ENCODE results near the gene TMEM231.
"Not testable (repeated sequence)": the region's sequence is repeated elsewhere in the genome, so short reads cannot be mapped to it uniquely, and the experiment has no call there.

The TMEM231 gene

GRCh38 chr16:75550211-75550662, 5.8 kb downstream of the TMEM231 start:
- no peak for TF ChIP-seq CTCF (IDR thresholded peaks at IDR 0.05)
- DNase-seq: no peak
- Mint-ChIP-seq H3K27me3 (ENCODE audit: low read depth, poor library complexity) (no peaks in the 10 kb centered on the region), H3K4me3 (no peak overlapping the region), H3K27ac (no peak overlapping the region), H3K36me3 (ENCODE audit: low read depth) (peaks cover 1% of the 10 kb centered on the region), H3K9me3 (no peaks in the 10 kb centered on the region), H3K4me1 (peaks cover 14% of the 10 kb centered on the region)

- H3K36me3 Mint-ChIP-seq (ENCODE audit: low read depth): peaks cover 15% of the 10 kb centered on the region
- H3K4me1 Mint-ChIP-seq; H3K27ac Mint-ChIP-seq; H3K27me3 Mint-ChIP-seq (ENCODE audit: low read depth, poor library complexity); H3K9me3 Mint-ChIP-seq; H3K4me3 Mint-ChIP-seq; DNase-seq: not testable (repeated sequence)
Observed at GRCh38 chr16:75548456-75548855, 7.6 kb downstream of the TMEM231 start.

- TF ChIP-seq CTCF (IDR thresholded peaks at IDR 0.05): no peak
- Mint-ChIP-seq H3K9me3 (no peaks in the 10 kb centered on the region), H3K27ac (no peak overlapping the region), H3K4me1 (no peaks in the 10 kb centered on the region), H3K4me3 (no peak overlapping the region), H3K27me3 (ENCODE audit: low read depth, poor library complexity) (no peaks in the 10 kb centered on the region), H3K36me3 (ENCODE audit: low read depth) (peaks cover 25% of the 10 kb centered on the region)
- DNase-seq: no peak
Observed at GRCh38 chr16:75546293-75546692, 9.8 kb downstream of the TMEM231 start.

GRCh38 chr16:75545879-75546278, 10.2 kb downstream of the TMEM231 start:
- H3K36me3 Mint-ChIP-seq (ENCODE audit: low read depth): peaks cover 30% of the 10 kb centered on the region
- not testable (repeated sequence) for H3K4me1 Mint-ChIP-seq; DNase-seq; H3K9me3 Mint-ChIP-seq; H3K27ac Mint-ChIP-seq; H3K27me3 Mint-ChIP-seq (ENCODE audit: low read depth, poor library complexity); H3K4me3 Mint-ChIP-seq

GRCh38 chr16:75542462-75542861, 13.6 kb downstream of the TMEM231 start:
- H3K27ac Mint-ChIP-seq; H3K4me1 Mint-ChIP-seq; H3K4me3 Mint-ChIP-seq; H3K9me3 Mint-ChIP-seq; H3K27me3 Mint-ChIP-seq (ENCODE audit: low read depth, poor library complexity); DNase-seq: not testable (repeated sequence)
- H3K36me3 Mint-ChIP-seq (ENCODE audit: low read depth): peaks cover 39% of the 10 kb centered on the region

GRCh38 chr16:75541236-75541635, 14.8 kb downstream of the TMEM231 start:
- H3K36me3 Mint-ChIP-seq (ENCODE audit: low read depth): peaks cover 39% of the 10 kb centered on the region
- no peak overlapping the region for H3K27ac Mint-ChIP-seq
- no peak for DNase-seq

GRCh38 chr16:75538882-75539565, 17.0 kb downstream of the TMEM231 start:
- not testable (repeated sequence) for H3K4me3 Mint-ChIP-seq; H3K27me3 Mint-ChIP-seq (ENCODE audit: low read depth, poor library complexity); H3K4me1 Mint-ChIP-seq; DNase-seq; H3K9me3 Mint-ChIP-seq; H3K27ac Mint-ChIP-seq
- H3K36me3 Mint-ChIP-seq (ENCODE audit: low read depth): peaks cover 30% of the 10 kb centered on the region

More at GRCh38 chr16:75541236-75541635, 14.8 kb downstream of the TMEM231 start:
- no peak for TF ChIP-seq CTCF (IDR thresholded peaks at IDR 0.05)
- Mint-ChIP-seq H3K4me1 (no peaks in the 10 kb centered on the region), H3K4me3 (no peak overlapping the region), H3K9me3 (no peaks in the 10 kb centered on the region), H3K27me3 (ENCODE audit: low read depth, poor library complexity) (no peaks in the 10 kb centered on the region)

GRCh38 chr16:75537776-75538175, 18.3 kb downstream of the TMEM231 start:
- Mint-ChIP-seq H3K27me3 (ENCODE audit: low read depth, poor library complexity) (no peaks in the 10 kb centered on the region), H3K9me3 (no peaks in the 10 kb centered on the region), H3K4me1 (peaks cover 4% of the 10 kb centered on the region), H3K36me3 (ENCODE audit: low read depth) (peaks cover 24% of the 10 kb centered on the region), H3K27ac (no peak overlapping the region), H3K4me3 (no peak overlapping the region)
- TF ChIP-seq CTCF (IDR thresholded peaks at IDR 0.05): no peak
- no peak for DNase-seq

Data from nephron progenitor cell (in vitro differentiated cells).